ENCODE measurements around the gene HCN3. TPM values are rescaled to one million over a fixed set of nuclear protein-coding genes. Genes with fewer than 3 reads are reported as not detected.
"Not testable (repeated sequence)": the region's sequence is repeated elsewhere in the genome, so short reads cannot be mapped to it uniquely, and the experiment has no call there.

HCN3 gene
- total RNA-seq, 2 experiments from 2014 or later: 3.7 to 4.9 TPM

GRCh38 chr1:155322571-155322952, 45.3 kb downstream of the HCN3 start:
- peak; percentile 32 for DNase-seq
- Mint-ChIP-seq H3K27ac (peak overlapping the region; percentile 19), H3K27me3 (no peaks in the 10 kb centered on the region), H3K9me3 (no peaks in the 10 kb centered on the region), H3K4me3 (peak overlapping the region; percentile 66), H3K4me1 (peaks cover 50% of the 10 kb centered on the region), H3K36me3 (ENCODE audit: low read depth) (peaks cover 32% of the 10 kb centered on the region)
- ChIA-PET CTCF (interaction anchor here (1.0 to 5.5 kb wide), 10 partner anchors 10 to 237 kb away, joined by 3 to 78 read pairs (median 4); partner anchors contain the start of genes CLK2, MTX1, SCAMP3 and THBS3), POLR2A (interaction anchor here (1.6 to 6.2 kb wide), 7 partner anchors 13 to 129 kb away, joined by 6 to 50 read pairs (median 20); partner anchors contain the start of genes CLK2, FDPS and SCAMP3)

DNA sequence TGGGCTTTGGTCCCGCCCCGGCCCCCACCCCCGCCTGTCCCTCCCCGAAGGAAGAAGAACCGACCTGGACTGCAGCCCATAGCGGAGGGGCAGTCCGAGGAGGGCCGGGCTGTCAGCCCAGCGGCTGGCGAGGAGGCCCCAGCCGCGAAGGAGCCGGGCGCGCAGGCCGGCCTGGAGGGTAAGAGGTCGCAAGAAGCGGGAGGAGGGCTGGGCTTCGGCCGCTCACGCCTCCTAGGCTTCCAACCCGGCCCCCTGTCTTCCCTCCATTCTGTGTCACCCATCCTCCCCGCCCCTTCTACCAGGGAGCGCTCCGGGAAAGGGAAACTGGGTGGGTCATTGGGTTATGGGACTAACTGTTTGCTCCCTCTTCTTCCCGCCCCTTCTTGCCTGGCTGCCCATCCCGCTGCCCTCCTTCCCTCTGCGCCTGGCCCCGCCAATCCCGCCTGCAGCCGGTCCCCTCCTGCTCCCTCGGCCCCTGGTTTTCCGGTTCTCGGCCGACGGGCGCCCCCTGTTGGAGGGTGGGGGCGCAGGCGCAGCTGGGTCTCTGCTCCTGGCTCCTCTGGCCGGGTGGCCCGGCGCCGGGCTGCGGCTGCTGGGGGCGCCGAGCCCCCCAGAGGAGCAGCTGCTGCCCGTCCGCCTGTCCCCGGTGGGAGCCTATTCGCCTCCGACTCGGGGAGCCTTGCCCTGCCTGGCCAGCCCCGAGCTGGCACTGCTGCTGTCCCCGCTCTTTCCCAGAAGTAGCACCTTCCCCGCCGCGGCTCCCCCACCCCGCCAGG, 45.9 kb downstream of the HCN3 start:
- Mint-ChIP-seq H3K36me3 (ENCODE audit: low read depth) (peaks cover 32% of the 10 kb centered on the region), H3K27me3 (no peaks in the 10 kb centered on the region), H3K27ac (peak overlapping the region; percentile 78), H3K4me1 (peaks cover 48% of the 10 kb centered on the region), H3K4me3 (peak overlapping the region; percentile 85), H3K9me3 (no peaks in the 10 kb centered on the region)
- ChIA-PET POLR2A (interaction anchor here (0.7 to 6.2 kb wide), 19 partner anchors 11 to 422 kb away, joined by 3 to 50 read pairs (median 3); partner anchors contain the start of genes CLK2, ENTREP3, FDPS and KRTCAP2), CTCF (interaction anchor here (0.7 to 5.5 kb wide), 29 partner anchors 11 to 269 kb away, joined by 3 to 78 read pairs (median 5); partner anchors contain the start of genes CLK2, FDPS, KRTCAP2 and MTX1)
- peak; percentile 87 for DNase-seq

GRCh38 chr1:155323729-155324036, 46.4 kb downstream of the HCN3 start:
- Mint-ChIP-seq H3K36me3 (ENCODE audit: low read depth) (peaks cover 26% of the 10 kb centered on the region), H3K27ac (peak overlapping the region; percentile 78), H3K4me1 (peaks cover 48% of the 10 kb centered on the region), H3K4me3 (peak overlapping the region; percentile 85), H3K27me3 (no peaks in the 10 kb centered on the region), H3K9me3 (no peaks in the 10 kb centered on the region)
- ChIA-PET CTCF (interaction anchor here (0.7 to 5.5 kb wide), 26 partner anchors 11 to 269 kb away, joined by 3 to 78 read pairs (median 5); partner anchors contain the start of genes CLK2, FDPS, KRTCAP2 and SCAMP3), POLR2A (interaction anchor here (0.7 to 6.2 kb wide), 20 partner anchors 11 to 422 kb away, joined by 3 to 50 read pairs (median 3); partner anchors contain the start of genes CLK2, ENTREP3, FDPS and KRTCAP2)
- peak; percentile 90 for DNase-seq

DNA sequence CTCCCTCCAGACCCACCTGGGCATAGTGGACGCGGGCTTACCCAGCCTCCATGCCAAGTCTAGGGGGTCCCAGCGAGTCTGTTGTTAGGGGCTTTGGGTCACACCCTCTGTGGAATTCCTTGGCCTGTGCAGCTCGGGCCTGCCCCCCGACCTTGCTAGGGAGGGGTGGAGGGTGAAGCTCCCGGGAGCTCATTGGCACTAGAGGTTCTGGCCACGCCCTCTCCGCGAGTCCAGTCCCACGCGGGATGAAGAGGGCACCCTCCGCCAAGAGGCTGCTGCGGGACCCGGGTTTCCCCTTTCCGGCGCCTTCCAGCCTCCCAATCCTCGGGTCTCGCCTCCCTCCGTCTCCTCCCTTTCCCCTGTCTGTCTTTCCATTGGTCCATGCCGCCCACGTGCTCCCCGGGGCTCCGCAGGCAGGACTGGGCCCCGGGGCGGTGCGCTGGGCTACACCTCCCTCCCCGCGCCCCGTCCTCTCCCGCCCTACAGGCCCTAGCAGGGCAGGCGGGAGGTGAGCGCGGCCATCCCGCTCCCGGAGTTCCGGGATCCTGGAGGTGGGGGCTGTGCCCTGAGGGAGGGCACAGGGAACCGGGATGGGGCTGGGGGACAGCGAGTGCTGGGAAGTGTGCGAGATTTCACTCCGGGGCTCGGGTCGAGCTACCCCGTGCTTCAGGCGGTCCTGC, 46.9 kb downstream of the HCN3 start:
- CTCF ChIA-PET: interaction anchor here (0.7 to 5.5 kb wide), 26 partner anchors 12 to 268 kb away, joined by 3 to 78 read pairs (median 5); partner anchors contain the start of genes CLK2, FDPS, KRTCAP2 and SCAMP3
- Mint-ChIP-seq H3K36me3 (ENCODE audit: low read depth) (peaks cover 21% of the 10 kb centered on the region), H3K27ac (peak overlapping the region; percentile 78), H3K9me3 (no peaks in the 10 kb centered on the region), H3K4me1 (peaks cover 45% of the 10 kb centered on the region), H3K4me3 (peak overlapping the region; percentile 85), H3K27me3 (no peaks in the 10 kb centered on the region)
- POLR2A ChIA-PET: interaction anchor here (0.6 to 6.2 kb wide), 22 partner anchors 10 to 421 kb away, joined by 3 to 50 read pairs (median 3); partner anchors contain the start of genes ASH1L, CLK2, ENTREP3 and FDPS
- DNase-seq: peak; percentile 92

DNA sequence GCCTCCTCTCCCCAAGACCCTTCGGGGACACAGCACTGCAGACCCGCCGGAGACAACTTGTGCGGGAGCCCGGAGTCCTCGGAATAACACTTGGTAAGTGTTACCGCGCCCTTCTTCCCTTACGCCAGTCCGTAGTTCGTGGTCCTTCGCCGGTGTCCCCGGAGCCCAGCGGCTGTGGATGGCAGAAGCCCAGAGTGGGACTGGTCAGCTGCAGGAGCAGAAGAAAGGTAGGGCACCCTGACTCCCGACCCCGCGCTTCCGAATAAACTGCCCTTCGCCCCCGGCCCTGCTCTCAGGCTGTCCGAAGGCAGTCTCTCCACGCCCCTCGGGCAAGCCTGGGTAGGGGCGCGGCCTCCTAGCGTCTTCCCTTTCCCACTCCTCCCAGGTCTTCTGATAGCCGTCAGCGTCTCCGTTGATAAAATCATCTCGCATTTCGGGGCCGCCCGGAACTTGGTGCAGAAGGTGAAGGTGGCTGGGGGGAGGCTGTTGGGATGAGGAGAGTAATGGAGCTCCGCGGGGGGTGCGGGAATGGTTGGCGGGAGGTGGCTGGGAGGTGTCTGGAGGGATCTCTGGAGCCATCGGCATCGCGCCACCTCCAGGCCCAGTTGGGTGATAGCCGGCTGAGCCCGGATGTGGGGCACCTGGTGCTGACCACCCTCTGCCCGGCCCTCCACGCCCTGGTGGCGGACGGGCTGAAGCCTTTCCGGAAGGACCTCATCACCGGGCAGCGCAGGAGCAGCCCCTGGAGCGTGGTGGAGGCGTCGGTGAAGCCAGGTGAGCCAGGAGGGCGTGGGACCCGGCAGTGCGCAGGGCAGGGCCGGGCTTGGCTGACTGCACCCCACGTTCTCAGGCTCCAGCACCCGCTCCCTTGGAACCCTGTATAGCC, 47.7 kb downstream of the HCN3 start:
- H3K36me3 Mint-ChIP-seq (ENCODE audit: low read depth): peaks cover 16% of the 10 kb centered on the region
- peak overlapping the region; percentile 21 for H3K27ac Mint-ChIP-seq
- peak; percentile 32 for DNase-seq
- H3K4me3 Mint-ChIP-seq: peak overlapping the region; percentile 85
- CTCF ChIA-PET: interaction anchor here (1.3 to 5.5 kb wide), 8 partner anchors 15 to 152 kb away, joined by 3 to 78 read pairs (median 8); partner anchors contain the start of genes FDPS, KRTCAP2 and SCAMP3
- POLR2A ChIA-PET: interaction anchor here (0.6 to 6.2 kb wide), 11 partner anchors 15 to 420 kb away, joined by 3 to 50 read pairs (median 3); partner anchors contain the start of genes ASH1L, CLK2, FDPS and MTX1
- peaks cover 40% of the 10 kb centered on the region for H3K4me1 Mint-ChIP-seq
- no peaks in the 10 kb centered on the region for H3K9me3 Mint-ChIP-seq
- H3K27me3 Mint-ChIP-seq: no peaks in the 10 kb centered on the region

GRCh38 chr1:155325603-155325893, 48.3 kb downstream of the HCN3 start:
- ChIA-PET POLR2A (interaction anchor here (1.1 to 6.2 kb wide), 4 partner anchors 16 to 238 kb away, joined by 3 to 50 read pairs (median 12); partner anchors contain the start of genes ASH1L, FDPS, MTX1 and SCAMP3), CTCF (no interaction called here)
- peak overlapping the region; percentile 85 for H3K4me3 Mint-ChIP-seq
- no peaks in the 10 kb centered on the region for H3K9me3 Mint-ChIP-seq
- DNase-seq: no peak
- H3K27me3 Mint-ChIP-seq: no peaks in the 10 kb centered on the region
- peak overlapping the region; percentile 9 for H3K27ac Mint-ChIP-seq
- peaks cover 36% of the 10 kb centered on the region for H3K4me1 Mint-ChIP-seq
- peaks cover 15% of the 10 kb centered on the region for H3K36me3 Mint-ChIP-seq (ENCODE audit: low read depth)

DNA sequence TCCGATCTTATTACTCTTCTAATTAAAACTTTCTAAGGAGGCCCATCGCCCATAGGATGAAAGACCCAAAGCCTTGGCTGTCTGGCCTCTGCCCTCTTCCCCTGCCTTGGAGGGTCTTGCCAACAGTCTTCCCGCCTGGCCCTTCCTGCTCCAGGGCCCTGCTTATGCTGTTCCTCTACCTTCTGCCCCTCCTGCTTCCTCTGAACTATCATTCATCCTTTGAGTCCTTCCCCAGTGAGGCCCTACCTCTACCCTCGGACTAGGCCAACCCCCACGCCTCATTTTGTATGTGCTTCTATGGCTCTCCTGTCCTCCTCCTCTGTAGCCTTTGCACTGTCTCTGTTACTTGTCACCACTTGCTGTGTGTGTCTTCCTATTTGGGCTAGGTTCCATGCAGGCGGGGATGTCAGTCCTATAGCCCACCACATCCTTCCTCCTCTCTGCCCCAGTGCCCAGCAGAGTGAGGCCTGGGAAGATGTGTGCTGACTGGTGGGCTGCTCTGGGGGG, 48.8 kb downstream of the HCN3 start:
- peak overlapping the region; percentile 85 for H3K4me3 Mint-ChIP-seq
- peaks cover 17% of the 10 kb centered on the region for H3K36me3 Mint-ChIP-seq (ENCODE audit: low read depth)
- H3K4me1 Mint-ChIP-seq: peaks cover 33% of the 10 kb centered on the region
- POLR2A ChIA-PET: interaction anchor here (1.2 to 1.6 kb wide), 2 partner anchors 82 to 237 kb away, joined by 3 read pairs; partner anchors contain the start of gene ASH1L
- no peak for DNase-seq
- CTCF ChIA-PET: interaction anchor here (0.7 kb wide), 1 partner anchor 10 kb away, joined by 3 read pairs; no protein-coding TSS in a partner anchor
- H3K27ac Mint-ChIP-seq: peak overlapping the region; percentile 9
- H3K27me3 Mint-ChIP-seq: no peaks in the 10 kb centered on the region
- H3K9me3 Mint-ChIP-seq: no peaks in the 10 kb centered on the region

GRCh38 chr1:155326631-155327037, 49.4 kb downstream of the HCN3 start:
- peaks cover 22% of the 10 kb centered on the region for H3K36me3 Mint-ChIP-seq (ENCODE audit: low read depth)
- CTCF ChIA-PET: interaction anchor here (0.7 kb wide), 1 partner anchor 10 kb away, joined by 3 read pairs; no protein-coding TSS in a partner anchor
- no peak overlapping the region for H3K27ac Mint-ChIP-seq
- no peak overlapping the region for H3K4me3 Mint-ChIP-seq
- peaks cover 28% of the 10 kb centered on the region for H3K4me1 Mint-ChIP-seq
- DNase-seq: no peak
- H3K9me3 Mint-ChIP-seq: no peaks in the 10 kb centered on the region
- POLR2A ChIA-PET: interaction anchor here (1.2 kb wide), 1 partner anchor 82 kb away, joined by 3 read pairs; no protein-coding TSS in a partner anchor
- no peaks in the 10 kb centered on the region for H3K27me3 Mint-ChIP-seq

- POLR2A ChIA-PET: interaction anchor here (0.7 to 1.1 kb wide), 2 partner anchors 20 to 55 kb away, joined by 3 to 4 read pairs; partner anchors contain the start of gene CLK2
Measured at GRCh38 chr1:155327981-155328380, 50.7 kb downstream of the HCN3 start.

GRCh38 chr1:155328856-155329255, 51.6 kb downstream of the HCN3 start:
- H3K4me1 Mint-ChIP-seq: peaks cover 18% of the 10 kb centered on the region
- H3K27ac Mint-ChIP-seq: peak overlapping the region; percentile 21
- POLR2A ChIA-PET, H3K27me3 Mint-ChIP-seq, H3K4me3 Mint-ChIP-seq, DNase-seq, H3K9me3 Mint-ChIP-seq: not testable (repeated sequence)
- CTCF ChIA-PET: interaction anchor here (0.7 to 1.2 kb wide), 2 partner anchors 11 to 464 kb away, joined by 3 read pairs; no protein-coding TSS in a partner anchor
- H3K36me3 Mint-ChIP-seq (ENCODE audit: low read depth): peaks cover 26% of the 10 kb centered on the region

More at GRCh38 chr1:155327981-155328380, 50.7 kb downstream of the HCN3 start:
- CTCF ChIA-PET: no interaction called here
- peaks cover 22% of the 10 kb centered on the region for H3K36me3 Mint-ChIP-seq (ENCODE audit: low read depth)
- H3K9me3 Mint-ChIP-seq: no peaks in the 10 kb centered on the region
- H3K4me1 Mint-ChIP-seq: peaks cover 18% of the 10 kb centered on the region
- H3K27me3 Mint-ChIP-seq: no peaks in the 10 kb centered on the region
- H3K4me3 Mint-ChIP-seq: no peak overlapping the region
- DNase-seq: no peak
- H3K27ac Mint-ChIP-seq: peak overlapping the region; percentile 52

DNA sequence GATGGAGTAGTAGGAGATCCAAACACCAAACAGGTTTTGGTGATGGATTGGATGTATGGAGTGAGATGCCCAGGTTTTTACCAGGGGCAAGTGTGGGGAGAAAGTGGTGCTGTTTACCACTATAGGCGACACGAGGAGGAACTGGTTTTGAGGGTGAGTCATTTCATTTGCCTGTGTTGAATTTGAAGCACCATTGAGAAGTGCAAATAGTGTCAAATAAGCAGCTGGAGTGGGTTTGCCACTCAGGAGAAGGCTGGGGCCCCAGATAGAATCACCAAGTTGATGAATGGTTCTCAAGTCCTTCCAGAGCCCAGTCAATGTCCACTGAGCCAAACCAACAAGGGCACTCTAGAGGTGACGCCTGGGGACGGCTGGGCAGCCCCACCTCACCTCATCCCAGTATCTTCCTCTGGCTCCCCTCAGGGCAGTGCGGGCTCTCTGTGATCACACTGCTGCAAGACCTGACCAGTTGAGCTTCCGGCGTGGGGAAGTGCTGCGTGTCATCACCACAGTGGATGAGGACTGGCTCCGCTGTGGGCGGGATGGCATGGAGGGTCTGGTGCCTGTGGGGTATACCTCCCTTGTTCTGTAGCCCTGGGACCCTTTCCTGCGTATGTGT, 52.8 kb downstream of the HCN3 start:
- Mint-ChIP-seq H3K36me3 (ENCODE audit: low read depth) (peaks cover 32% of the 10 kb centered on the region), H3K27me3 (no peaks in the 10 kb centered on the region), H3K27ac (peak overlapping the region; percentile 59), H3K4me1 (peaks cover 15% of the 10 kb centered on the region), H3K4me3 (no peak overlapping the region), H3K9me3 (no peaks in the 10 kb centered on the region)
- no peak for DNase-seq
- CTCF ChIA-PET: interaction anchor here (0.6 to 0.7 kb wide), 4 partner anchors 22 to 994 kb away, joined by 3 to 8 read pairs (median 4); partner anchors contain the start of gene FDPS
- POLR2A ChIA-PET: no interaction called here
